Endothelial cell of umbilical vein (primary cell): ENCODE results near the gene NRG3. TPM values are rescaled to one million over a fixed set of nuclear protein-coding genes. Genes with fewer than 3 reads are reported as not detected.

Source experiments
- Bru-seq: library from RNA; stranded (reverse); fragments of 400-500 nt; gene quantifications from one replicate; lab custom pipeline; 2021; lab: Mats Ljungman, UMichigan
- BruChase-seq, 2 experiments: library from RNA; stranded (reverse); fragments of 400-500 nt; gene quantifications; one replicate each; lab custom pipeline; 2021; lab: Mats Ljungman, UMichigan
- BruUV-seq: library from RNA; stranded (reverse); fragments of 400-500 nt; replicated peaks from 2 replicates; lab custom pipeline; 2021; lab: Mats Ljungman, UMichigan
- CTCF ChIA-PET: fragments of 300-600, 350-600 bp; sonication (Branson Sonifier 250); formaldehyde crosslinking; loops from one replicate; lab custom pipeline; 2021; ENCODE audit warnings: antibody characterized with exemption, inconsistent platforms; lab: Charles Lee
- POLR2A ChIA-PET: fragments of 300-600, 350-600 bp; sonication (Branson Sonifier 250); formaldehyde crosslinking; loops from one replicate; lab custom pipeline; 2021; ENCODE audit warnings: antibody characterized with exemption, inconsistent platforms; lab: Charles Lee
- DNase-seq: peaks from one replicate; pipeline ENCODE4 v3.0.0-alpha.2; 2011; ENCODE audit warnings: low read depth, low spot score
- FAIRE-seq: peaks from 2 replicates; lab custom pipeline; 2011; peaks lifted over from hg19 to GRCh38; lab: Jason Lieb, UNC
- H2AFZ ChIP-seq: 2 replicates; pipeline ENCODE4 v1.6.0; 2012; ENCODE audit warnings: low read depth, low read length, control low read depth, inconsistent platforms
- H3K27ac ChIP-seq: 2 replicates; pipeline ENCODE4 v1.5.1; 2011; ENCODE audit warnings: low read depth, mild to moderate bottlenecking, control low read depth, low read length, moderate library complexity; ENCODE audit not compliant: insufficient read depth
- H3K27me3 ChIP-seq, 2 experiments: 2 replicates each; pipeline versions ENCODE4 v1.6.0 to v1.6.1; 2011; ENCODE audit warnings: low read length in 2 of 2, mixed read lengths in 1 of 2; ENCODE audit not compliant: control insufficient read depth in 2 of 2, insufficient read depth in 2 of 2
- H3K36me3 ChIP-seq, 2 experiments: 2 replicates in 1 of 2; 3 replicates in 1 of 2; pipeline ENCODE4 v1.5.1; 2011; ENCODE audit warnings: low read length in 2 of 2, mild to moderate bottlenecking in 1 of 2, moderate library complexity in 1 of 2; ENCODE audit not compliant: control insufficient read depth in 2 of 2, insufficient read depth in 2 of 2; ENCODE audit errors: extremely low read depth in 1 of 2
- H3K4me1 ChIP-seq: 3 replicates; pipeline ENCODE4 v1.5.1; 2011; ENCODE audit warnings: mild to moderate bottlenecking, low read length; ENCODE audit not compliant: control insufficient read depth, insufficient read depth; ENCODE audit errors: extremely low read depth
- H3K4me2 ChIP-seq: 2 replicates; pipeline ENCODE4 v1.6.1; 2011; ENCODE audit warnings: low read length, control low read depth, mixed read lengths; ENCODE audit not compliant: insufficient read depth
- H3K4me3 ChIP-seq, 3 experiments: fragments of 200-600 bp in 1 of 3; sonication (generic), shearing (Covaris generic) in 1 of 3; replicated peaks in 1 of 3; 2 replicates each; pipeline ENCODE4 v1.5.1; 2011 to 2016; ENCODE audit warnings: control low read depth in 3 of 3, low read length in 3 of 3, mild to moderate bottlenecking in 2 of 3, inconsistent platforms in 1 of 3, low read depth in 1 of 3, moderate library complexity in 1 of 3; ENCODE audit not compliant: insufficient read depth in 1 of 3
- H3K79me2 ChIP-seq: 2 replicates; pipeline ENCODE4 v1.6.0; 2012; ENCODE audit warnings: low read length, inconsistent platforms; ENCODE audit not compliant: control insufficient read depth, insufficient read depth
- H3K9ac ChIP-seq: replicated peaks from 2 replicates; pipeline ENCODE3; 2011; ENCODE audit warnings: low read length, control low read depth; ENCODE audit not compliant: insufficient read depth; ENCODE audit errors: extremely low read depth
- H3K9me1 ChIP-seq: replicated peaks from 3 replicates; pipeline ENCODE4 v1.6.0; 2011; ENCODE audit warnings: mild to moderate bottlenecking, low read length; ENCODE audit not compliant: control insufficient read depth, insufficient read depth; ENCODE audit errors: extremely low read depth
- H3K9me3 ChIP-seq: replicated peaks from 2 replicates; pipeline ENCODE4 v1.5.1; 2012; ENCODE audit warnings: low read length, inconsistent platforms; ENCODE audit not compliant: control insufficient read depth, insufficient read depth
- H4K20me1 ChIP-seq: replicated peaks from 2 replicates; pipeline ENCODE3; 2011; ENCODE audit warnings: mild to moderate bottlenecking, low read length; ENCODE audit not compliant: control insufficient read depth, insufficient read depth; ENCODE audit errors: extremely low read depth
- CTCF ChIP-seq, 2 donors: IDR thresholded peaks; 1 replicate in 1 of 2; 2 replicates in 1 of 2; pipeline ENCODE4 v1.5.1; 2011; ENCODE audit warnings: low read length in 2 of 2, mild to moderate bottlenecking in 2 of 2, moderate library complexity in 2 of 2, control low read depth in 1 of 2, inconsistent platforms in 1 of 2, low read depth in 1 of 2; ENCODE audit not compliant: insufficient read depth in 1 of 2; ENCODE audit errors: extremely low read depth in 1 of 2
- EZH2 ChIP-seq: IDR thresholded peaks from 2 replicates; pipeline ENCODE4 v1.6.1; 2012; ENCODE audit warnings: borderline replicate concordance, low read depth, mild to moderate bottlenecking, moderate library complexity, low read length, inconsistent platforms; ENCODE audit not compliant: severe bottlenecking
- FOS ChIP-seq: IDR thresholded peaks from 2 replicates; pipeline ENCODE4 v1.6.1; 2011; ENCODE audit warnings: mild to moderate bottlenecking, low read length, moderate library complexity, borderline replicate concordance; ENCODE audit not compliant: insufficient read depth
- GATA2 ChIP-seq: IDR thresholded peaks from 2 replicates; pipeline ENCODE4 v1.7.0; 2011; ENCODE audit warnings: low read depth, mild to moderate bottlenecking, moderate library complexity, mixed read lengths, low read length; ENCODE audit not compliant: insufficient read length, insufficient read depth
- JUN ChIP-seq: IDR thresholded peaks from 2 replicates; pipeline ENCODE4 v1.6.1; 2011; ENCODE audit warnings: borderline replicate concordance, low read depth; ENCODE audit not compliant: insufficient read length, insufficient read depth
- MAX ChIP-seq: IDR thresholded peaks from 2 replicates; pipeline ENCODE4 v1.6.1; 2011; ENCODE audit not compliant: insufficient read depth, insufficient read length
- MYC ChIP-seq: IDR thresholded peaks from one replicate; pipeline ENCODE4 v1.6.1; 2011; ENCODE audit warnings: mild to moderate bottlenecking, low read depth, low read length
- POLR2A ChIP-seq: IDR thresholded peaks from 2 replicates; pipeline ENCODE4 v1.6.1; 2012; ENCODE audit warnings: low read depth, mild to moderate bottlenecking, control low read depth, low read length
- POLR2AphosphoS5 ChIP-seq: IDR thresholded peaks from 2 replicates; pipeline ENCODE4 v1.6.1; 2012; ENCODE audit warnings: low read depth, mild to moderate bottlenecking, control low read depth, low read length, moderate library complexity; ENCODE audit not compliant: insufficient read depth
- dilution Hi-C: fragments of 300-500 bp; cut with MboI; formaldehyde crosslinking; loops from one replicate; pipeline ENCODE4 v1.15.0; 2019; ENCODE audit warnings: low sequenced_read_pairs; ENCODE audit not compliant: extremely low pct_ligation_motif_present
- intact Hi-C: fragments of 100-400 bp; cut with micrococcal nuclease; formaldehyde crosslinking; loops from one replicate; pipeline ENCODE4 v1.10.0; 2022
- long read RNA-seq: library from polyadenylated mRNA; stranded (forward); transcript quantifications from one replicate; pipeline ENCODE4 v2.0.0, GENCODE V29; 2021
- polyA minus RNA-seq, 3 experiments: library from RNA; depleted of rRNA, polyadenylated mRNA; stranded (reverse); fragments of >200 nt; gene quantifications; 1 replicate in 1 of 3; 2 replicates in 2 of 3; pipeline ENCODE4 v1.2.3, GENCODE V29; 2011
- polyA plus RNA-seq, 4 experiments: library from polyadenylated mRNA; depleted of rRNA in 3 of 4; stranded (reverse) in 3 of 4; unstranded in 1 of 4; fragments of >200 nt; gene quantifications; 2 replicates each; pipeline versions ENCODE4 v1.2.1 to v1.2.3, GENCODE V29; 2011 to 2012; ENCODE audit warnings: missing spikeins in 1 of 4
- total RNA-seq: library from RNA; stranded (reverse); gene quantifications from 2 replicates; pipeline ENCODE4 v1.2.3, GENCODE V29; 2021

NRG3 gene
- total RNA-seq (3.9 and 5.6 TPM in 2 replicates), polyA plus RNA-seq (1.9 and 2.1 TPM in 2 replicates), polyA minus RNA-seq (7.6 and 11.7 TPM in 2 replicates), Bru-seq, nascent RNA (percentile 55 among the genes with signal in this experiment), BruChase-seq, experiment 1, labeled RNA remaining after a 6-hour chase (percentile 71 among the genes with signal in this experiment), BruChase-seq, experiment 2, labeled RNA remaining after a 2-hour chase (percentile 86 among the genes with signal in this experiment)
- polyA plus RNA-seq (2011; cell fraction: cytosol; rRNA removed) = 0.79 and 0.83 TPM in 2 replicates
- 4.0 and 6.1 TPM in 2 replicates for polyA plus RNA-seq (2011; cell fraction: nucleus; rRNA removed)
- polyA plus RNA-seq (2012) = 0.22 and 0.33 TPM in 2 replicates
- polyA minus RNA-seq (2011; cell fraction: cytosol; rRNA and poly(A)+ RNA removed) = not detected
- 40.6 and 42.8 TPM in 2 replicates for polyA minus RNA-seq (2011; cell fraction: nucleus; rRNA and poly(A)+ RNA removed)
- long read RNA-seq, partial matches to known transcripts = 1 of 8 reads
- long read RNA-seq, other reads (novel, unspliced or antisense) = 7 of 8 reads

- peaks cover 3 to 9% of the 10 kb centered on the region in 2 experiments for H3K27me3 ChIP-seq
- dilution Hi-C loops (no loop called here), intact Hi-C loops (loop anchor here (1.0 kb wide), 2 partner anchors 9 to 32 kb away; no protein-coding TSS in a partner anchor)
- peak within 1 kb of the TSS; percentile 46 for H3K9ac ChIP-seq
- FAIRE-seq = no peak
- no peak within 1 kb of the TSS for H3K27ac ChIP-seq
- ChIA-PET CTCF (no interaction called here), POLR2A (no interaction called here)
- H3K4me3 ChIP-seq = peak within 1 kb of the TSS; percentile 39 to 72 (median 52)
- no TSS peak for BruUV-seq
- no peaks in the 10 kb centered on the region for H3K36me3 ChIP-seq
- H3K4me1 ChIP-seq = peaks cover 16% of the 10 kb centered on the region
- peak within 1 kb of the TSS; percentile 55 for H2AFZ ChIP-seq
- H3K9me3 ChIP-seq = no peaks in the 10 kb centered on the region
- H3K79me2 ChIP-seq = no peaks in the 10 kb centered on the region
- peak within 1 kb of the TSS; percentile 84 for H3K4me2 ChIP-seq
- no peak for DNase-seq
- H4K20me1 ChIP-seq = no peaks in the 10 kb centered on the region
- no peaks in the 10 kb centered on the region for H3K9me1 ChIP-seq
- TF ChIP-seq POLR2A = no peak
- no peak for TF ChIP-seq POLR2AphosphoS5
- no peak for TF ChIP-seq CTCF (IDR thresholded peaks at IDR 0.05; ENCODE audit: extremely low read depth in 1 of 2, insufficient read depth in 1 of 2, low read depth in 1 of 2, low read length in 2 of 2)
- TF ChIP-seq MYC = no peak
- TF ChIP-seq FOS = no peak
- TF ChIP-seq EZH2 = no peak
- TF ChIP-seq JUN = no peak
- no peak for TF ChIP-seq MAX
- TF ChIP-seq GATA2 = no peak
These were observed at the start of gene NRG3 for GRCh38 chr10:81874875-81875466. NRG3 (plus strand) TSS chr10:81875194.
